ENCODE measurements around the gene AP5M1.

Gene AP5M1

GRCh38 chr14:57262117-57262516 is 6.7 kb upstream of the AP5M1 start:
- H3K36me3 ChIP-seq (ENCODE audit: insufficient read depth, low read length), result no peaks in the 10 kb centered on the region; the same call in 1 of the 2 replicates
- no peak overlapping the region for H3K9ac ChIP-seq (ENCODE audit: low read depth, low read length)
- no peaks in the 10 kb centered on the region for H3K9me3 ChIP-seq (ENCODE audit: control insufficient read depth, insufficient read depth, low read length)
- H3K4me1 ChIP-seq (ENCODE audit: insufficient read depth, low read length), result peaks cover 3% of the 10 kb centered on the region; the same call in 1 of the 2 replicates

DNA sequence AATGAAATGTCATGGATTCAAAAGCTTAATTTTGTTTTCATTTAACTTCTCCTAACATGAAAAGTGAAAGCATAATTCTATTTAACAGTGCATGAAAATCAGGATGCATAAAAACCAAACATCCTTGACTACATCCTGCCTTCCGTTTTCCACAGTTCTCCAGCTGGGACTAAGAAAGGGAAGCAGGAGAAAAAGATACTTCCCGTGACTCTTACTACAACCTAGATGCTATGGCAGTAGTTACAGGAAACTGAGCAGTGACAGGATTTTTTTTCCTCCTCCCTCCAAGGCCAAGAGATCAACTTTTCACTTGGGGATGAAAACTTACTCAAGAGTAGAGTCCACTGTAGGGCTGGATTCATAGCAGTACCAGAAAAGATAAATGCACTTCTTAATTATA is 2.7 kb upstream of the AP5M1 start:
- no peaks in the 10 kb centered on the region for H3K9me3 ChIP-seq (ENCODE audit: control insufficient read depth, insufficient read depth, low read length)
- no peaks in the 10 kb centered on the region; the same call in 1 of the 2 replicates for H3K36me3 ChIP-seq (ENCODE audit: insufficient read depth, low read length)
- no peak overlapping the region for H3K9ac ChIP-seq (ENCODE audit: low read depth, low read length)
- H3K4me1 ChIP-seq (ENCODE audit: insufficient read depth, low read length), result peaks cover 5% of the 10 kb centered on the region; the same call in 1 of the 2 replicates

DNA sequence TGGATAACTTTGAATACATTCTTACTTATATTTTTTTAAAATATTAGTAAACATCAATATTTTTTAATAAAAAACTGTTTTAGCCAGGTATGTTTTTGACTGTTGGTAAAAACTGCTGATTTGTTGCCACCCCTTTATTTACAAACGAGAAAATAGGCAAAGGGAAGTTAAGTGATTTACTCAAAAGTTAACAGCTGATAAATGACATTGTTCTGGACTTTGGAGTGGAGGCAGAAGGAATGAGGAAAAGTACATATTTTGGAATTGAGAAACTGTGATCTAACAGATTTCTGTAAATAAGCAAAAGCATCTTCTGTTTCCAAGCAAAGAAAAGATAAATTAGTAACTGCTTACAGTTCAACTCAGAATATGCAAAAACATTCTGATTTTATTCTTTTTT is 4.5 kb downstream of the AP5M1 start:
- Histone ChIP-seq H3K9me3 (ENCODE audit: control insufficient read depth, insufficient read depth, low read length) (no peaks in the 10 kb centered on the region), H3K9ac (ENCODE audit: low read depth, low read length) (no peak overlapping the region), H3K36me3 (ENCODE audit: insufficient read depth, low read length) (peaks cover 13% of the 10 kb centered on the region), H3K4me1 (ENCODE audit: insufficient read depth, low read length) (no peaks in the 10 kb centered on the region)

DNA sequence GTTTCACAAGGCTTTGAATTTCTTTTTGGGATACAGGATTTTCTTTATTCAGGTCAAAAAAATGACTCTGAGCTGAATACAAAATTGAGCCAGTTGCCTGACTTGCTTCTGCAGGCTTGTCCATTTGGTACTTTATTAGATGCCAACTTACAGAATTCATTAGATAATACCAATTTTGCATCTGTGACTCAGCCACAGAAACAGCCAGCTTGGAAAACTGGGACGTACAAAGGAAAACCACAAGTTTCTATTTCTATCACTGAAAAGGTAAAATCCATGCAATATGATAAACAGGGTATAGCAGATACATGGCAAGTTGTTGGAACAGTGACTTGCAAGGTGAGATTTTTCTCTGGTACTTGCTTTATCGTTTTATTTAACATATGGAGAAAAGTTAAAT is 5.8 kb downstream of the AP5M1 start:
- no peaks in the 10 kb centered on the region for H3K4me1 ChIP-seq (ENCODE audit: insufficient read depth, low read length)
- H3K36me3 ChIP-seq (ENCODE audit: insufficient read depth, low read length), result peaks cover 13% of the 10 kb centered on the region
- no peaks in the 10 kb centered on the region for H3K9me3 ChIP-seq (ENCODE audit: control insufficient read depth, insufficient read depth, low read length)
- H3K9ac ChIP-seq (ENCODE audit: low read depth, low read length), result no peak overlapping the region

DNA sequence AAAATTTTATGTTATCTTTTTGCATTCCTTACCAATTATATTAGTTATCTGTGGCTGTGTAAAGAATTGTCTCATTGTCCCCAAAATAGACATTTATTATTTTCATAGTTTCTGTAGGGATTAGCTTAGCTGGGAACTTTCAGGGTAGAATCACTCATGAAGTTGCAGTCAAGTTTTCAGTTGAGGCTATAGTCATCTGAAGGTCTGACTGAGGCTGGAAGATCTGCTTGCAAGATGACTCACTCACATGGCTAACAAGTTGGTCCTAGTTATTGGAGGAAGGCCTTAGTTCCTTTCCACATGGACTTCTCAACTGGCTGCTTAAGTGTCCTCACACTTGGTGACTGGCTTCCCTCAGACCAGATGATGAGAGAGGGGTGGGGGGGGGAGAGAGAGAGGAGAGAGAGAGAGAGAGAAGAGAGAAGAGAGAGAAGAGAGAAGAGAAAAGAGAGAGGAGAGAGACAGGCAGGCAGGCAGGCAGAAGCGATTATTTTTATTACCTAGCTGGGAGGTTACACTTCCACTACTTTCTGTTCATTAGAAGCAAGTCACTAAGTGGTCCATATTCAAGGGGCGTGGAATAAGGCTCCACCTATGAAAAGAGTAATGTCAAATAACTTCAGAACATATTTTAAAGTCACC is 6.4 kb downstream of the AP5M1 start:
- Histone ChIP-seq H3K36me3 (ENCODE audit: insufficient read depth, low read length) (peaks cover 13% of the 10 kb centered on the region), H3K9ac (ENCODE audit: low read depth, low read length) (no peak overlapping the region), H3K4me1 (ENCODE audit: insufficient read depth, low read length) (no peaks in the 10 kb centered on the region), H3K9me3 (ENCODE audit: control insufficient read depth, insufficient read depth, low read length) (no peaks in the 10 kb centered on the region)

DNA sequence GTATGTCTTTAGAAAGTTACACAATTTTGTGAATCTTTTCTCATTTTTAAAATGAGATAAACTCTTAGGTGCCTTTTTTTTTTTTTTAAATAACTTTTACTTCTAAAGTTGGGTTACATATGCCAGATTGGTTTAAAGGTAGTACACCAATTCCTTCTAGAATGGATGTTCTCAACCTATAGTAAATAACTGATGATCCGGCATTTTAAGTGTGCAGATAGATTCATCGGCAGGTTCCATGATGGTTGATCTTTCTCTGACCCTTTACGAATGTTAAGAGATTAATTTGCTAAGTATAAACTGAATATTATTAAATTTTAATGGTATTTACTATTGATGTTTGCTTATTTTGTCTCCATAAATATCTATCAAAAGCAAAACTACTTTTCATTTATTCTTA is 8.3 kb downstream of the AP5M1 start:
- Histone ChIP-seq H3K9ac (ENCODE audit: low read depth, low read length) (no peak overlapping the region), H3K9me3 (ENCODE audit: control insufficient read depth, insufficient read depth, low read length) (no peaks in the 10 kb centered on the region), H3K36me3 (ENCODE audit: insufficient read depth, low read length) (peaks cover 13% of the 10 kb centered on the region), H3K4me1 (ENCODE audit: insufficient read depth, low read length) (no peaks in the 10 kb centered on the region)

- peaks cover 7% of the 10 kb centered on the region for H3K4me1 ChIP-seq (ENCODE audit: insufficient read depth, low read length)
- H3K9me3 ChIP-seq (ENCODE audit: control insufficient read depth, insufficient read depth, low read length), result no peaks in the 10 kb centered on the region
- no peak overlapping the region for H3K9ac ChIP-seq (ENCODE audit: low read depth, low read length)
- peaks cover 6% of the 10 kb centered on the region; the same call in 1 of the 2 replicates for H3K36me3 ChIP-seq (ENCODE audit: insufficient read depth, low read length)
Measured at GRCh38 chr14:57287745-57288144, 19.0 kb downstream of the AP5M1 start.

- Histone ChIP-seq H3K9me3 (ENCODE audit: control insufficient read depth, insufficient read depth, low read length) (no peaks in the 10 kb centered on the region), H3K36me3 (ENCODE audit: insufficient read depth, low read length) (peaks cover 5% of the 10 kb centered on the region; the same call in 1 of the 2 replicates)
Measured at GRCh38 chr14:57290751-57291150, 22.0 kb downstream of the AP5M1 start.

DNA sequence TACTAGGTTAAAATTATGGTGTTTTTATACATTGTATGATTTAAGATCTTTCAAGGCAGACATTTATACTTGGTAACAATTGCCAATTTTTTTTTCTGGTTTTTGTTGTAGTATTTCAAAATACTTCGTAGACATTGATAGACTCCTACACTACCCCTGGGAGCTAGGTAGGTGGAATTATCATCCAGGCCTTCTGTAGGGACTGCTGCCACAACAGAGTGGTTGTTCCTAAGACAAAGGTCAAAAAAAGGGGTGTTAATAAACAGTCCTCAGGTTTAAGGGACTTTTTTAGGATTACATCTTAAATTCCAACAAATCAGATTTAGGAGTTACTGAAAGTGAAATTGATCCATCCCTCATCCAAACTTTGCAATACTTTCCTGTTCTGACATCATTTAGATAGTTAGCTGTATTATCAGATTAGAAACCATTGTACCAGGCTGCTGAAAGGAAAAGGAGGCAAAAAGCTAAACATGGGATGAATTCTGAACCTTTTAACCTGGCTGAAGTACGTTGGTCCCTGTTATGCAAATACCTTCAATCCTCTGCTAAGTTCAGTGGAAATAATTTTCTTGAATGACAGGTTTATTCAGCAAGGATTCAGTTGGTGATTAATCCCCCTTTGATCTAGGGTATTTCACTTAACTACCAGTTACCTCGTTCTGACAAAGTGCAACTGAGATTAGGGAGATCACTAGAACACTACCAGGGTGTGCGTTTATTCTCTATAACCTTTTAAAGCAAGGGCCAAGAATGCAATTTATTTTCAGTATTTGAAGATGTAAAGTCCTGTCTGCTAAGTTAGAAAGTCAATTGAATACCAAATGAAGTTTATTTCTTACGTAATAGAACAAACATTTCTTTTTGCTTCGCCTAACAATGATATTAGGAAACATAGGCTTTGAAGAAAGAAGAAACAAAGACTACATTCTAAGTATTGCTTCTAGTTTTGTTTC is 23.2 kb downstream of the AP5M1 start:
- Histone ChIP-seq H3K4me1 (ENCODE audit: insufficient read depth, low read length) (peaks cover 13% of the 10 kb centered on the region), H3K36me3 (ENCODE audit: insufficient read depth, low read length) (0 out of 2 replicates have a peak, but pooled peaks cover 2% of the 10 kb centered on the region), H3K9me3 (ENCODE audit: control insufficient read depth, insufficient read depth, low read length) (no peaks in the 10 kb centered on the region), H3K9ac (ENCODE audit: low read depth, low read length) (no peak overlapping the region)

More at GRCh38 chr14:57290751-57291150, 22.0 kb downstream of the AP5M1 start:
- Histone ChIP-seq H3K4me1 (ENCODE audit: insufficient read depth, low read length) (peaks cover 13% of the 10 kb centered on the region), H3K9ac (ENCODE audit: low read depth, low read length) (no peak overlapping the region)

DNA sequence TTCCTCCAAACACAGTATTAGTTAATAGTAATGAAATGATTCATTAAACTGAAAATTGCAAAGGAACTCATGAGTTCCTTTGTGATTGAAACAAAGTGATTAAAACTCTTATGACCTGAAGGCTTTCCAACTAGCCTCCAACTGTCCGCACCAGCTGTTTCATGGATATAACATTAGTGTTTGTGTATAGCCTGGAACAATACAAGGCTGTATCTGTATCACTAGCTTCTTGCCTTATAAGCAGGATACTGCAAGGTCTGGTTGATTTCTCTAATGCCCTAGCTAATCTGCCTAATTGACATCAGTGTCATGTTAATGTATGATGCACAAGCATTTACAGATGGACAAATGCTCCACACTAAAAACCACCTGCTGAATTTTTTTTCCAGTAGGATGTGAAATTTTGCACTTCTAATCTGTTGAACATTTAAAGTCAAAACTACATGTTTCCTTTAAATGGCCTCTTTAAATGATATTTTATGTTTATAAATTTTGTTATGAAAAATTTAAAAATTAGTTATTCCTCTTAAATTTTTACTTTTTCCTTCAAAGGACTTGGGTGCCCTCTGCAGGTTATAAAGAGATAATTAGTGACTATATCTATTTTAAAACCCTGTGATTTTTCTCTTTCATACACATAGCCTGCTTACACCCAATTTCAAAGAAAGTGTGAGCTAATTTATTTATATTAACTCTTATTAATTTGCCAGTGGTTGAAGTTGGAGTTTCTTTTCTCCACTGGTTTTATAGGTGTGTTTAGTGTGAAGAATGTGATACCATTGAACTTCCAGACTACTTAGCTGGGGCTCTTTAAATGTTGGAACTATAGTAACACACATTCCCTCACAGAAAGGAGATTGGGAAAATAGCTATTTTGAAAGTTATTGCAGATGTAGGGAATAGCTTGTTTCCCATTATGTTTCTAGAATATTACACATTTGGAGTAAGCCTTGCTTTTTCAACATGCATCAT is 25.4 kb downstream of the AP5M1 start:
- Histone ChIP-seq H3K4me1 (ENCODE audit: insufficient read depth, low read length) (peaks cover 13% of the 10 kb centered on the region), H3K9me3 (ENCODE audit: control insufficient read depth, insufficient read depth, low read length) (no peaks in the 10 kb centered on the region), H3K36me3 (ENCODE audit: insufficient read depth, low read length) (no peaks in the 10 kb centered on the region), H3K9ac (ENCODE audit: low read depth, low read length) (no peak overlapping the region)

DNA sequence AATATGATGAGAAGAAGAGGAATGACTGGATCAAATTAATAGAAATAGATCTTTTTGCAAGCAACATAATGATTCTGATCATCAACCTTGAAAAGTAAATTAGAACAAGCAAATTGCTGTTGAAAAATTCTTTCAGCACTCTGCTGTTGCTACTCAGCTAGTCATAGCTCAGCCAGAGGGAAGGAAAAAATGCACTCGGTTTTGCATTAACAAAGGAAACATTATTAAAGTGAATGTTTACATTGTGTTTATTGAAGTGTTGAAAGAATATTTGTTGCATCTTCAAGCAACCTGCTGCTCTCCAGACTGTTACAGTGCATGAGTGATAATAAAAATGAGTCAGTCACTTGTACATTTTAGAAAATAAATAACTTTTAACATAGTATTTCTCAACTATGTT is 26.5 kb downstream of the AP5M1 start:
- Histone ChIP-seq H3K9ac (ENCODE audit: low read depth, low read length) (no peak overlapping the region; the same call in 1 of the 2 replicates), H3K9me3 (ENCODE audit: control insufficient read depth, insufficient read depth, low read length) (no peaks in the 10 kb centered on the region), H3K4me1 (ENCODE audit: insufficient read depth, low read length) (peaks cover 13% of the 10 kb centered on the region), H3K36me3 (ENCODE audit: insufficient read depth, low read length) (no peaks in the 10 kb centered on the region)

- Histone ChIP-seq H3K9ac (ENCODE audit: low read depth, low read length) (no peak overlapping the region), H3K36me3 (ENCODE audit: insufficient read depth, low read length) (no peaks in the 10 kb centered on the region), H3K9me3 (ENCODE audit: control insufficient read depth, insufficient read depth, low read length) (no peaks in the 10 kb centered on the region), H3K4me1 (ENCODE audit: insufficient read depth, low read length) (peaks cover 7% of the 10 kb centered on the region; the same call in 1 of the 2 replicates)
Measured at GRCh38 chr14:57297852-57298251, 29.1 kb downstream of the AP5M1 start.

GRCh38 chr14:57299511-57299910 is 30.7 kb downstream of the AP5M1 start:
- Histone ChIP-seq H3K9ac (ENCODE audit: low read depth, low read length) (no peak overlapping the region), H3K4me1 (ENCODE audit: insufficient read depth, low read length) (peaks cover 3% of the 10 kb centered on the region; the same call in 1 of the 2 replicates), H3K9me3 (ENCODE audit: control insufficient read depth, insufficient read depth, low read length) (no peaks in the 10 kb centered on the region), H3K36me3 (ENCODE audit: insufficient read depth, low read length) (no peaks in the 10 kb centered on the region)

DNA sequence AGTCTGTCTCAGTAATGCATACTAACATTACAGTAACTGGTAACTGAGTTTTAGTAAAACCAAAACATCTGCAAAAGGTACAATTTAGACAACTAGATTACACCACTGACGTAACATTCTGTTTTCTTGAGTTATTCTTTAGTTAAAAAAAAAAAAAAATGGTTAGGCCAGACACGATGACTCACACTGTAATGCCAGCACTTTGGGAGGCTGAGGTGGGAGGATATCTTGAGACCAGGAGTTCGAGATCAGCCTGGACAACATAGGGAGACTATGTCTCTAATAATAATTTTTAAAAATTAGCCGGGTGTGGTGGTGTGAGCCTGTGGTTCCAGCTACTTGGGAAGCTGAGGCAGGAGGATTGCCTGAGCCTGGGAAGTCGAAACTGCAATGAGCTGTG is 34.1 kb downstream of the AP5M1 start:
- Histone ChIP-seq H3K36me3 (ENCODE audit: insufficient read depth, low read length) (no peaks in the 10 kb centered on the region), H3K9me3 (ENCODE audit: control insufficient read depth, insufficient read depth, low read length) (no peaks in the 10 kb centered on the region)

More for the DNA sequence above, 34.1 kb downstream of the AP5M1 start:
- no peak overlapping the region for H3K9ac ChIP-seq (ENCODE audit: low read depth, low read length)
- H3K4me1 ChIP-seq (ENCODE audit: insufficient read depth, low read length), result no peaks in the 10 kb centered on the region
